ENCODE results near the gene NUBP2.

GRCh38 chr16:1832838-1833454, 50.2 kb downstream of the NUBP2 start:
- TF ChIP-seq SIN3A (IDR thresholded peaks at IDR 0.05; ENCODE audit: borderline replicate concordance, insufficient read depth, low read length) (no peak), POLR2AphosphoS5 (IDR thresholded peaks at IDR 0.05; ENCODE audit: low read depth, low read length) (no peak)

Measured in PFSK-1 (cell line).